GM10248 (cell line): ENCODE results near the gene SH2D3C.

ENCODE experiments used
- CTCF ChIA-PET: fragments of 300-600 bp; sonication (Branson Sonifier 250); formaldehyde crosslinking; extraction: SDS; loops from one replicate; lab custom pipeline; 2021; ENCODE audit warnings: antibody characterized with exemption; lab: Yijun Ruan, JAX
- POLR2A ChIA-PET: fragments of 350-650 bp; sonication (Branson Sonifier 250); formaldehyde crosslinking; extraction: SDS; loops from one replicate; lab custom pipeline; 2020; ENCODE audit warnings: antibody characterized with exemption; lab: Yijun Ruan, JAX
- DNase-seq: peaks from one replicate; pipeline ENCODE4 v3.0.0; 2012; ENCODE audit errors: extremely low spot score
- TF ChIP-seq, protein P1 (sequence below): IDR thresholded peaks from 2 replicates; pipeline ENCODE4 v1.5.1; 2012; ENCODE audit warnings: mild to moderate bottlenecking, low read depth; ENCODE audit errors: extremely low read depth, missing control alignments, control extremely low read depth

The SH2D3C gene

DNA sequence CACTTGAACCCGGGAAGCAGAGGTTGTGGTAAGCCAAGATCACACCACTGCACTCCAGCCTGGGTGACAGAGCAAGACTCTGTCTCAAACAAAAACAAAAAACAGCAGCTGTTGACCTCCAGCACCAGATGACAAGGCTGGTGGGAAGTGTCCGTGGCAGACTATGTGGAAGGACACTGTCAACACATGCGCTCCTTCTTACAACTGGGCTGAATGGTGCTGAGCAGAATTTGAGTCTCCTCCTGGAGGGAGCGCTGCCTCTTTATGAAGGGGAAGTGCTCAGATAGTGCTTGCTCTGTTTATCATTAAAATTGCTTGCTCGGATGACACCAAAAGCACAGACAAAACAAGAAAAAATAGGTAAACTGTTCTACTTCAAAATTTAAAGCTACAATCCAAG is 80.9 kb downstream of the SH2D3C start:
- POLR2A ChIA-PET, result interaction anchor here (0.6 kb wide), 1 partner anchor 271 kb away, joined by 3 read pairs; no protein-coding TSS in a partner anchor
- no peak for DNase-seq
- TF ChIP-seq, protein P1, sequence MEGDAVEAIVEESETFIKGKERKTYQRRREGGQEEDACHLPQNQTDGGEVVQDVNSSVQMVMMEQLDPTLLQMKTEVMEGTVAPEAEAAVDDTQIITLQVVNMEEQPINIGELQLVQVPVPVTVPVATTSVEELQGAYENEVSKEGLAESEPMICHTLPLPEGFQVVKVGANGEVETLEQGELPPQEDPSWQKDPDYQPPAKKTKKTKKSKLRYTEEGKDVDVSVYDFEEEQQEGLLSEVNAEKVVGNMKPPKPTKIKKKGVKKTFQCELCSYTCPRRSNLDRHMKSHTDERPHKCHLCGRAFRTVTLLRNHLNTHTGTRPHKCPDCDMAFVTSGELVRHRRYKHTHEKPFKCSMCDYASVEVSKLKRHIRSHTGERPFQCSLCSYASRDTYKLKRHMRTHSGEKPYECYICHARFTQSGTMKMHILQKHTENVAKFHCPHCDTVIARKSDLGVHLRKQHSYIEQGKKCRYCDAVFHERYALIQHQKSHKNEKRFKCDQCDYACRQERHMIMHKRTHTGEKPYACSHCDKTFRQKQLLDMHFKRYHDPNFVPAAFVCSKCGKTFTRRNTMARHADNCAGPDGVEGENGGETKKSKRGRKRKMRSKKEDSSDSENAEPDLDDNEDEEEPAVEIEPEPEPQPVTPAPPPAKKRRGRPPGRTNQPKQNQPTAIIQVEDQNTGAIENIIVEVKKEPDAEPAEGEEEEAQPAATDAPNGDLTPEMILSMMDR, result no peak
- CTCF ChIA-PET, result interaction anchor here (0.9 kb wide), 1 partner anchor 10 kb away, joined by 3 read pairs; no protein-coding TSS in a partner anchor

DNA sequence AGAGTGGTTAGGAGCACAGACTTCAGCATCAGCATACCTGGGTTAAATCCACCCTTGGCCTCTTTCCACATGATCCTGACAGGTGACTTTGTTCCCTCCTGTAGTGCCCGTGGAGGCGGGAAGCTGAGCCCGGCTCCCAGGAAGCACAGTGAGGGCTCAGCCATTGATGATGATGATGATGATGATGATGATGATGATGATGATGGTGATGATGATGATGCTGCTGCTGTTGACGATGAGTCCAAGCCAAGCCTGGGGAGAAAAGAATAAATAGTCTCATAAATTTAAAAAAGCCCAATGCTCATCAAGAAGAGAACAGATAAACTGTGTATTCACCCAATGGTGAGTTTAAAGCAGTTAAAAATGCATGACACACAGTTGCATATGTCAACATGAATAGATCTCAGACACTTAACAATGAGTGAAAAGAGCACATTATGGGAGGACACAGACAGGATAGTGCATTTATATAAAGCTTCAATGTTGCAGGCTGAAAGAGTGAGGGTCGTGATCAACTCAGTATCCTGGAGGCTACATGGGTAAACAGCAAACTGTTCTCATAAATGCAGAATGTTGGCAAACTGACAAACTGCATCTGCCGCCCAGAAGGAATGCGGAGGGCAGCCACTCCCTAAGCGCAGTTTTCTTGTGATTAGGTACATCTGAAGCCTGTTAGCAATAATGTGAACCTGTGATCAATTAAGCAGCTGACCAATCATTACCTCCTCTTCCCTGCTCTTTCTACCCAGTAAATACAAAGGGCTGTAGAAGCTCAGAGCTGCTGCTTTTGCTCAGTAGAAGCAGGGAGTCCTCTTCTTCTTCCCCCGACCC is 83.4 kb downstream of the SH2D3C start:
- CTCF ChIA-PET, result interaction anchor here (0.7 to 1.1 kb wide), 2 partner anchors 8 to 160 kb away, joined by 3 read pairs; no protein-coding TSS in a partner anchor
- POLR2A ChIA-PET, result no interaction called here
- no peak for DNase-seq
- TF ChIP-seq, protein P1, result no peak

- CTCF ChIA-PET, result interaction anchor here (0.8 to 2.1 kb wide), 2 partner anchors 10 to 1350 kb away, joined by 3 to 5 read pairs; no protein-coding TSS in a partner anchor
- TF ChIP-seq, protein P1, result no peak
- POLR2A ChIA-PET, result no interaction called here
- DNase-seq, result no peak
Measured at GRCh38 chr9:127693697-127694096, 84.8 kb downstream of the SH2D3C start.

- DNase-seq, result no peak
- ChIA-PET POLR2A (no interaction called here), CTCF (interaction anchor here (0.8 to 2.1 kb wide), 3 partner anchors 10 to 1351 kb away, joined by 3 to 5 read pairs (median 3); partner anchors contain the start of gene TOR2A)
- TF ChIP-seq, protein P1, result no peak
Measured at GRCh38 chr9:127693143-127693542, 85.3 kb downstream of the SH2D3C start.

DNA sequence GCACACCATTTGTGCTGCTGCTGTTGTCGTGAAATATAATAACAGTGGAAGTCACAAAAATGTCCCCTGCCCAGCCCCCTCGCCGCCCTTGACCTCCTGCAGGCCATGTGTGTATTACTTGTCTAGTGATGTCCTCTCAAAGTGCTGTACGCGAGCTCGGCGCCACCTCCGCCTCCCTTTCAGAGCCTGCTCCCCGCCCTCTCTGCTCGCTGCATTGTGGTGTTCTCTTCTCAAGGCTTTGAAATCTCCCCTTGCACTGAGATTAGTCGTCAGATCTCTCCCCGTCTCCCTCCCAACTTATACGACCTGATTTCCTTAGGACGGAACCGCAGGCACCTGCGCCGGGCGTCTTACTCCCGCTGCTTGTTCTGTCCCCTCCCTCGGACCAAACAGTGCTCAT is 86.4 kb downstream of the SH2D3C start:
- ChIA-PET CTCF (interaction anchor here (0.9 to 2.1 kb wide), 3 partner anchors 11 to 43 kb away, joined by 3 to 6 read pairs (median 5); partner anchors contain the start of gene TOR2A), POLR2A (no interaction called here)

GRCh38 chr9:127690735-127691134 is 87.7 kb downstream of the SH2D3C start:
- CTCF ChIA-PET, result no interaction called here
- DNase-seq, result no peak
- TF ChIP-seq, protein P1, result no peak
- POLR2A ChIA-PET, result no interaction called here

More for the DNA sequence above, 86.4 kb downstream of the SH2D3C start:
- TF ChIP-seq, protein P1, result no peak
- no peak for DNase-seq
